GM19238 (cell line): ENCODE measurements around the gene APMAP.

Experiments
- DNase-seq: peaks from one replicate; pipeline ENCODE4 v3.0.0; 2011; ENCODE audit warnings: low spot score; ENCODE audit not compliant: insufficient read length

APMAP gene

DNA sequence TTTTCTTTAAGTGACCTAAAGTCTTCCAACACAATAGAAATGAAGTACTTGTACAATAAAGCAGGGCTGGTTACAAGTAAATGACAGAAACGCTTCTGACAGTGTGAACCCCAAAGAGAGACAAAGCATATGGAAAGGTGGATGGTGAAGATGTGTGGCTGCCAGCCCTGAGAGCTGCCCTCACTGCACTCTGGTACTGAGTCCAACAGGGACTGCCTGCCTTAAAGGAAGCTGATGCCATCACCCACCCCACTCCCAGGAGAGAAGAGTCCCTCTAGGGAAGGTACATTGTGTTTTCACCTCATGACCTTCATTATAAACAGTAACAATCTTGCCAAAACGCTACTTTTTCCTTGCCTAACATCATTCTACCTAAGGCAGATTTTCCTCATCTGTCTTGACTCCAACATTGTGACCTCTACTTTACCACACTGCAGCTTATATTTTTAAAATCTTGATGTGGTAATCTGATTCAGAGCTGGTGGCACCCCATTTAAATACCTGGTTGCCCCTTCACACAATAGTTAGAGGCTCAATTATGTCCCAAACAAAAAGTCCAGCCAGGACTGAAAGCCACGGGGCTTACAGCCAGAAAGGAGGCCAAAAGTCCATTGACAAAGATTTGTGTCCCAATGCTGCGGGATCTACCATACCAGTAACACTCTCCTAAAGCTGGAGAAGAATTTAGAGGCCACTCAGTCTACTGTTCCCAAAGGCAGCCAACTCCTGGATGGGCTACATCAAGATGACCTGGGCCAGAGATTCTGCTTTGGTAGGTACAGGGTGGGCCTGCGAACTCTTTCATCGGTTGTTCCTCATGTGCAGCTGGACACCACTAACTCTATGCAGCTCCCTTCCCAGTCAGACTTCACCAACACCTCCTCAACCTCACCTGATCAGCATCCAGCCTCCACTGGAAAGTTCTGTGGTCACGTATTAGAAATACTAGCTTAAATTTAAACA is 4.4 kb downstream of the APMAP start:
- no peak for DNase-seq

GRCh38 chr20:24987244-24987643 is 5.3 kb downstream of the APMAP start:
- no peak for DNase-seq

DNA sequence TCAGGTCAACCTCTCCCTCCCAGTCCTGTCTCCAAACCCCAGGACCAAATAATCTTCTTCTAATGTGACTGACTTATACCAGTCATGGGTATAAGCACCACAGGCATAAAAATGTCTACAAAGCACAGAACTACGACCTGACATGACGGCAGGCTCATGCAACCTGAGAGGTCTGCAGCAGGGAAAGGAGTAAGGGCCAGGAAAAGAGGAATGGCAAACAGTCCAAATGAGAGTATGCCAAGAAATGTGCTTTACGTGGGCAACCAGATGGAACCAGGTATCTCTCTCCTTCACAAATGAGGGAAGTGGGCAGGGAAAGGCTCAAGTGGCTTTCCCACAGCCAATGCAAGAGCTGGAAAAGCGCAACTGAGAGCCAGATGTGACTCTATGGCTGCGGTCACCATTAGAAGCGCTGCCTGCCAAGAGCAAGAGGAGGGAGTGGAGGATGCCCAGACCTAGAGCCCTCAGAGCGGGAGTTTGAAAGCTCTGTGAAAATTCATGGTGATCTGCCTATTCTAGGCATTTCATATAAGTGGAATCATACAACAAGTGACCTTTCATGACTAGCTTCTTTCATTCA is 6.0 kb downstream of the APMAP start:
- no peak for DNase-seq

GRCh38 chr20:24985802-24986201 is 6.7 kb downstream of the APMAP start:
- no peak for DNase-seq

DNA sequence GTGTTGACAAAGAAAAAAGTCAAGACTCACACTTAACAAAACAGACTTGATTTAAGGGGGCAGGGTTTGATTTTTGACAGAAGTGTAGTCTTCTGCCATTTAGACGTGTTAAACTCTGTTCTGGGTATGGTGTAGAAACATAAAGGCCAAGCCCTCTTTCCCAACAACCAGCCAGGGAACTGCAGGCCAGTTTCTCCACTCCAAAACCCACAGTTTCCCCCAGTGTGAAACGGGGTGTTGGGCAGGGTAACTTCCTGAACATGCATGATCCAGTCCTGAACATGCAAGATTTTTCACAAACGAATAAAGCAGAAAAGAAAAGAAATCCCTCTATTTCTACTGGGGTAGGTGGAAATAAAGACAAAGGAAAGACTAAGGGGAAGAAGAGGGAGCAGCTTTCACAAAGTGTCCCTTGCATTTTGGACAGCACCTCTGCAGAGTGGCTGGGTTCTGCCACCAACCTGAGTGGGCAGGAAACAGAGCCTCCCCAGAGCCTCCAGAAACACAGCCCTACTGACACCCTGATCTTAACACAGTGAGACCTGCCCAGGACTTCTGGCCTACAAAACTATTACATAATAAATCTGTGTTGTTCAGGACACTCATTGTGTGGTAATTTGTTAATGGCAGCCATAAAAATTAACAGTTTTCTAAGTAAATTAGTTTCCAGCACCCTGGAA is 7.5 kb downstream of the APMAP start:
- no peak for DNase-seq

DNA sequence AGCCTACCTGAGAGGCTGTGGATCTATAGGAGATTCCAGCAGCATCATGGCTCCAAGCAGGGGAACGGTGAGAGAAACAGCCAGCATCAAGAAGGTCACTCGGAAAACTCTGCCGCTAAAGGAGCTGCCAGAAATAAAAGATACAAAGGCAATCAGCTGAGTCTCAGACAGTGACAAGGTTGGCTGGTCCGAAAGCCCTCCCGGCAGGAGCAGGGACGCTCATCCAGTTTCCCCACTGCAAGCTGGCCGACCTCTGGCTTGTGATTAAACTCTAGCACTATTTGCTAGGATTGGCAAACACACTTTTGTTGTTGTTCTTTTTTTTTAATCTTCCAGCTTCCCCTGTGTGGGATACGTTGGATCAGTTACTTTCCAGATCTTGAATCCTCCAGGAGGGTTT is 8.7 kb downstream of the APMAP start:
- no peak for DNase-seq

DNA sequence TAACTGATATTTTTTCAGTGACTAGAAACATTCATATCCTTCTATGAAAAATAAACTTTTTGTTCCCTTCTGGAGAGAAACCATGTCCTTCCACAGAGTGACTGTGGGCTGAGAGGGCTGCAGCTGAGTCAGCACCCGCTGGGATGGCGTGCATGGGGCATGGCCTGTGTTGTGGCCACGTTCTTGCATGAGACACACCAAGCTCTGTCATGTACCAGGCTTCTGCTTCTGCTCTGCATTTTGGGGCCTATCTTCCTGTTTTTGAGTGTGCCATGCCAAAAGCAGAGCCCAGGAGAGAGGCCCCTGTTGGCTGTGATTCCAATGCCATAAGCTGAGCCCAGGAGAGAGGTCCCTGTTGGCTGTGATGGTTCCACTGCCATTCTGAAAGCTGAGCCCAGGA is 10.8 kb downstream of the APMAP start:
- DNase-seq: no peak

- no peak for DNase-seq
Measured at GRCh38 chr20:24981282-24981681, 11.3 kb downstream of the APMAP start.

GRCh38 chr20:24980291-24981053 is 12.1 kb downstream of the APMAP start:
- no peak for DNase-seq

DNA sequence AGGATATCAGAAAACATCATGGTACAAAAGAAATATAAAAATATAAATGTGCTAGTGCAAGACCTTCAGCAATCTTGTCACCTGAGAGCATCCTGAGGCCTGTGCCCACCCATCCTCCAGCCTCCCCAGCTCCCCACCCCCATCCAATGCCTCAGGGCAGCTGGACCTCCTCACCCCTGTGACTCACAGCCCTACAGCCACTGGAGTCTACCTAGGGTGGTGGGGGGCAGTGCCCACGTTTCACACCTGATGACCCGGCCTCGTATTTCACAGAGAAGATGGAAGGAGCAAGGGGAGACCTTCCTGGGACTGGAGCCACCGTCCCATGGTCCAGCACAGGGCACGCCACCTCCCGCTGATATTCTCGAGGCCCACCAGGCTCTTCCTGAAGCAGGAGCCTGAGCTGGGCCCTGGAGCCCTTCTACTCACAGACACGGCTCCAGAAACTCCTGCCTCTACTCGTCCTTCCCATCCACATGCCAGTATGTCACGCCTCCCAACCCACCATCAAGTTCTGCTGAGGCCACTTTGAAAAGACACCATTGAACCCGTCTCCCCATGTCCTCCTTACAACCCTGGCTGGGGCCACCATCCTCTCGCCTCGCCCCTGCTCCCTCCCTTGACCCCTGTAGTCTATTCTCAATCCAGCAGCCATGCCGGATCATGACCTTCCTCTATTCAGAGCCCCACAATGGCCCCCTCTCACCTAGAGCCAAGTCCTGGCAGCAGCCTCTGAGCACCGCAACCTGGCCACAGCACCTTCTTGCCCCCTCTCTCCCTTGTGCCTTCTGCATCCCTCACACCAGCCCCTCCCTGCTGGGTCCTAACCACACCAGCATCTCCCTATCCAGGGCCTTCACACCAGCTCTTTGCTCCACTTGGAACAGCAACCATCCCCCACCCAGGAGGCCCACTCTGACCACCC is 13.3 kb downstream of the APMAP start:
- DNase-seq: no peak

- no peak for DNase-seq
Measured at GRCh38 chr20:24978513-24978912, 14.0 kb downstream of the APMAP start.

GRCh38 chr20:24977797-24978196 is 14.8 kb downstream of the APMAP start:
- no peak for DNase-seq

DNA sequence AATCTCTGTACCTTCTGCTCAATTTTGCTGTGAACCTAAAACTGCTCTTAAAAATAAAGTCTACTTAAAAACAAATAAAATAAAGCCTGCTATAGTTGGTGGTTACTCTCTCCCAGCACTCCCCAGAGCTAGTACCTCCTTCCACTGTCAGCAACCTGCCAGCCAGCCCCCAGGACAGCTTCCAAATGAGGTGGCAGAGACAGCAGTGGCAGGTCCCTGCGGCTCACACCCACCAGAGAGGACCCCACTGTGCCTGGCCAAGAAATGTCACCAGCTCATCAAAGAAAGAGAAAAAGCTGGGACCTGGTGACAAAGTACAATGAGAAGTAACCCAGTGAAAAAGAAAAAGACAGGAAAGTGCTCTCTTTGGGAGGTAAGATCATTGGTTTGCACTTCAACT is 15.2 kb downstream of the APMAP start:
- no peak for DNase-seq

DNA sequence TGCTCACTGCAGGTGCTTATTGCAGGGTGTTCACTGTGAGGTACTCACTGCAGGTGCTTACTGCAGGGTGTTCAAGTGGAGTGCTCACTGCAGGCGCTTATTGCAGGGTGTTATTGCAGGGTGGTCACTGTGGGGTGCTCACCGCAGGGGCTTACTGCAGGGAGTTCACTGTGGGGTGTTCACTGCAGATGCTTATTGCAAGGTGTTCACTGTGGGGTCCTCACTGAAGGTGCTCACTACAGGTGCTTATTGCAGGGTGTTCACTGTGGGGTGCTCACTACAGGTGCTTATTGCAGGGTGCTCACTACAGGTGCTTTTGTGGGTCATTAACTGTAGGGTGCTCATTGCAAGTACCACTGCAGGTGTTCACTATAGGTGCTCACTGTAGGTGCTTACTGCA is 20.2 kb downstream of the APMAP start:
- no peak for DNase-seq

GRCh38 chr20:24971376-24972101 is 21.0 kb downstream of the APMAP start:
- no peak for DNase-seq

DNA sequence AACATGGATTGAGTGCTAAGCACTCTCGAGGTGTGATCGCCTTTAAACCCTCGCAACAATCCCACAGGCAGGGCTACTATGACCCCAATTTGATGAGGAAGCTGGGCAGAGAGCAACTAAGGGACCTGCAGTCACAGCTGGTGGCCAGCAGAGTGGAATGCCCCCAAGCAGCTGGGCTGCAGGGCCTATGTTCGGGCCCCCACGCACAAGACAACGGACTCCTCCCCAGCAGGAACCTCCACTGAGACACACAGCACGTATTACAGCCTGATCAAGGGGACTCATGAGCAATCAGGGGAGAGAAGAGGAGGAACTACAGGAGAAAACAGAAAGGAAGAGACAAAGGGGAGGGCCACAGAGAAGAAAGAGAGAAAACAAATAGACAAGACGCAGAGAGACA is 21.8 kb downstream of the APMAP start:
- no peak for DNase-seq

DNA sequence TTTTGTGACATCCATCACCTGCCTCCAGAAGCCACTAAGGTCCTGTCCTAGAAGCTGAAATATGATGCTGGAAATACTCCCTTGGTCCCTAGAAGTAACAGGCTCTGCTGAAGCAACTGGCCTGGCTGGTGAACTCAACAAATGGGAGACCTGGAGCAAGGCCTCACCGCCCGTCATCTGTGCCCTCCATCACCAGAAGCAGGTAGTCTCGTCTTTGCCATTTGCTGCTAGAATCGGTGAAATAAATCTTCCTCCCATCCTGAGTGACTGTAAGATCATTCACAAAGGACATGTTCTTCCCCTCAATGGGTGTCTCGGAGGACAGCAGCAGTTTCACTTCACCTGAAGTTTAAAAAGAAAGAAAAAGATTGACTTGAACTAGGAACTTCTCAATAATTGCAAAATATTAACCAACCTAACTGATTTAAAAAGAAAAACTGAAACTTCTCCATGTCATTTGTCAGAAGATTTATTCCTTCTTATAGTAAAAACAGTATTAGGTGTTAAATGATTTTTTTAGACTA is 22.5 kb downstream of the APMAP start:
- no peak for DNase-seq

- DNase-seq: no peak
Measured at GRCh38 chr20:24969186-24970029, 23.1 kb downstream of the APMAP start.
